Measurements from ENCODE around the gene ZNF230. TPM values are rescaled to one million over a fixed set of nuclear protein-coding genes. Genes with fewer than 3 reads are reported as not detected.

ZNF230 gene
- total RNA-seq, 4 donors from 2014 or later, result 1.7 to 11.3 (median 2.3) TPM

GRCh38 chr19:44019498-44019897, 16.7 kb downstream of the ZNF230 start:
- Histone ChIP-seq H3K9me3 (no peaks in the 10 kb centered on the region), H3K27me3 (no peaks in the 10 kb centered on the region), H3K4me3 (no peak overlapping the region), H3K4me1 (no peaks in the 10 kb centered on the region), H3K27ac (no peak overlapping the region), H3K36me3 (no peaks in the 10 kb centered on the region)
- no peak for TF ChIP-seq POLR2AphosphoS5 (IDR thresholded peaks at IDR 0.05)
- no peak for TF ChIP-seq POLR2A (IDR thresholded peaks at IDR 0.05)
- TF ChIP-seq EP300 (IDR thresholded peaks at IDR 0.05), result no peak
- TF ChIP-seq CTCF (IDR thresholded peaks at IDR 0.05), result no peak
- DNase-seq (ENCODE audit: low spot score in 2 of 2), result no peak
- WGBS, result 48% methylated on average over 2 of the region's 2 CpGs

GRCh38 chr19:44021221-44021620, 18.5 kb downstream of the ZNF230 start:
- Histone ChIP-seq H3K4me3 (no peak overlapping the region), H3K9me3 (no peaks in the 10 kb centered on the region), H3K27ac (no peak overlapping the region), H3K36me3 (no peaks in the 10 kb centered on the region), H3K27me3 (no peaks in the 10 kb centered on the region), H3K4me1 (peaks cover 15% of the 10 kb centered on the region)
- TF ChIP-seq EP300 (IDR thresholded peaks at IDR 0.05) (no peak), CTCF (IDR thresholded peaks at IDR 0.05) (no peak), POLR2A (IDR thresholded peaks at IDR 0.05) (no peak)
- no peak for DNase-seq (ENCODE audit: low spot score in 2 of 2)

- TF ChIP-seq POLR2AphosphoS5 (IDR thresholded peaks at IDR 0.05) (no peak), EP300 (IDR thresholded peaks at IDR 0.05) (no peak), POLR2A (IDR thresholded peaks at IDR 0.05) (no peak), CTCF (IDR thresholded peaks at IDR 0.05) (no peak)
- Histone ChIP-seq H3K4me1 (peaks cover 15% of the 10 kb centered on the region), H3K4me3 (peak overlapping the region; percentile 83), H3K27ac (no peak overlapping the region), H3K9me3 (peaks cover 2% of the 10 kb centered on the region), H3K36me3 (peaks cover 30% of the 10 kb centered on the region), H3K27me3 (no peaks in the 10 kb centered on the region)
- no peak for DNase-seq (ENCODE audit: low spot score in 2 of 2)
- whole genome bisulfite sequencing, result 45% methylated on average over 4 of the region's 4 CpGs
These were observed 22.1 kb downstream of the ZNF230 start for GRCh38 chr19:44024900-44025216.

- H3K9me3 ChIP-seq, result peaks cover 8% of the 10 kb centered on the region
- H3K4me3 ChIP-seq, result peak within 1 kb of the TSS; percentile 83
- no peaks in the 10 kb centered on the region for H3K27me3 ChIP-seq
- H3K36me3 ChIP-seq, result peaks cover 35% of the 10 kb centered on the region
- H3K4me1 ChIP-seq, result peaks cover 15% of the 10 kb centered on the region
- DNase-seq (ENCODE audit: low spot score in 2 of 2), result peak; percentile 81 to 84
- no peak for TF ChIP-seq EP300 (IDR thresholded peaks at IDR 0.05)
- TF ChIP-seq POLR2AphosphoS5 (IDR thresholded peaks at IDR 0.05), result peak in 1 of 3 donors; percentile 10
- no peak for TF ChIP-seq POLR2A (IDR thresholded peaks at IDR 0.05)
- TF ChIP-seq CTCF (IDR thresholded peaks at IDR 0.05), result no peak
- WGBS, result 2% methylated on average over 30 of the region's 37 CpGs
- H3K27ac ChIP-seq, result no peak within 1 kb of the TSS
These were observed 22.6 kb downstream of the ZNF230 start, which contains the start of gene ZNF222 for GRCh38 chr19:44025217-44025936. Gene ZNF222 (plus strand): TSS chr19:44025379. CDS start chr19:44025437, 58 bp downstream.

- TF ChIP-seq POLR2AphosphoS5 (IDR thresholded peaks at IDR 0.05) (no peak), EP300 (IDR thresholded peaks at IDR 0.05) (no peak), POLR2A (IDR thresholded peaks at IDR 0.05) (no peak), CTCF (IDR thresholded peaks at IDR 0.05) (no peak)
- DNase-seq (ENCODE audit: low spot score in 2 of 2), result no peak
- peaks cover 15% of the 10 kb centered on the region for H3K4me1 ChIP-seq
- no peak overlapping the region for H3K4me3 ChIP-seq
- peaks cover 12% of the 10 kb centered on the region for H3K9me3 ChIP-seq
- H3K27ac ChIP-seq, result no peak overlapping the region
- no peaks in the 10 kb centered on the region for H3K27me3 ChIP-seq
- peaks cover 47% of the 10 kb centered on the region for H3K36me3 ChIP-seq
- 93% methylated on average over 6 of the region's 6 CpGs for WGBS
These were observed 23.9 kb downstream of the ZNF230 start for GRCh38 chr19:44026622-44027021.
